GM23338 (cell line): ENCODE results near the gene GPR39. TPM values are rescaled to one million over a fixed set of nuclear protein-coding genes. Genes with fewer than 3 reads are reported as not detected.

Experiments
- ATAC-seq: fragments of 200-7000 bp; cut with Tn5 transposase; 3 replicates; pipeline ENCODE4 v1.9.1; 2020
- DNase-seq: peaks from one replicate; pipeline ENCODE4 v3.0.0-alpha.2; 2015; ENCODE audit warnings: low spot score
- H2AFZ ChIP-seq: fragments of 200-600 bp; sonication (generic); 2 replicates; pipeline ENCODE4 v1.8.0; 2016; ENCODE audit warnings: antibody characterized with exemption, mild to moderate bottlenecking, moderate library complexity
- H3F3A ChIP-seq: fragments of 200-600 bp; sonication (generic); replicated peaks from 2 replicates; pipeline ENCODE4 v1.8.0; 2017; ENCODE audit warnings: antibody characterized with exemption, mixed run types, low read depth
- H3K27ac ChIP-seq: fragments of 200-600 bp; sonication (generic); 2 replicates; pipeline ENCODE4 v1.6.1; 2016; ENCODE audit warnings: low read depth
- H3K27me3 ChIP-seq: fragments of 200-600 bp; sonication (generic); 2 replicates; pipeline ENCODE4 v1.8.0; 2016; ENCODE audit warnings: mild to moderate bottlenecking, mixed run types, moderate library complexity; ENCODE audit not compliant: insufficient read depth
- H3K36me3 ChIP-seq: fragments of 200-600 bp; sonication (generic); 2 replicates; pipeline ENCODE4 v1.8.0; 2016; ENCODE audit warnings: mild to moderate bottlenecking; ENCODE audit not compliant: insufficient read depth
- H3K4me1 ChIP-seq: fragments of 200-600 bp; sonication (generic); 2 replicates; pipeline ENCODE4 v1.8.0; 2016; ENCODE audit warnings: mild to moderate bottlenecking, moderate library complexity; ENCODE audit not compliant: insufficient read depth
- H3K4me2 ChIP-seq: fragments of 200-600 bp; sonication (generic); 2 replicates; pipeline ENCODE4 v1.7.1; 2017; ENCODE audit warnings: mixed run types
- H3K4me3 ChIP-seq: fragments of 200-600 bp; sonication (generic); 2 replicates; pipeline ENCODE4 v1.6.1; 2016; ENCODE audit warnings: mixed run types
- H3K79me2 ChIP-seq: fragments of 200-600 bp; sonication (generic); replicated peaks from 2 replicates; pipeline ENCODE4 v1.8.0; 2017; ENCODE audit warnings: mild to moderate bottlenecking; ENCODE audit not compliant: insufficient read depth
- H3K9me2 ChIP-seq: fragments of 200-600 bp; sonication (generic); 2 replicates; pipeline ENCODE4 v1.8.0; 2017; ENCODE audit not compliant: insufficient read depth
- H4K20me1 ChIP-seq: fragments of 200-600 bp; sonication (generic); replicated peaks from 2 replicates; pipeline ENCODE4 v1.8.0; 2017; ENCODE audit warnings: mild to moderate bottlenecking; ENCODE audit not compliant: insufficient read depth
- H3K27ac Mint-ChIP-seq: 2 replicates; pipeline ENCODE4 v1.8.0; 2020; ENCODE audit warnings: inconsistent platforms, mild to moderate bottlenecking, moderate library complexity, mixed read lengths
- H3K27me3 Mint-ChIP-seq: 3 replicates; pipeline ENCODE4 v1.8.0; 2022; ENCODE audit warnings: low read depth, mild to moderate bottlenecking, moderate library complexity, mixed read lengths, inconsistent platforms; ENCODE audit not compliant: insufficient read depth, poor library complexity
- H3K36me3 Mint-ChIP-seq: 3 replicates; pipeline ENCODE4 v1.8.0; 2021; ENCODE audit warnings: low read depth, mild to moderate bottlenecking, inconsistent platforms, moderate library complexity, mixed read lengths
- H3K4me1 Mint-ChIP-seq: 3 replicates; pipeline ENCODE4 v1.8.0; 2020; ENCODE audit warnings: mild to moderate bottlenecking, inconsistent platforms, mixed read lengths
- H3K4me3 Mint-ChIP-seq: 3 replicates; pipeline ENCODE4 v1.8.0; 2021; ENCODE audit warnings: moderate library complexity, mild to moderate bottlenecking, inconsistent platforms, mixed read lengths
- H3K9me3 Mint-ChIP-seq: 3 replicates; pipeline ENCODE4 v1.8.0; 2020; ENCODE audit warnings: moderate library complexity, mild to moderate bottlenecking, inconsistent platforms, mixed read lengths
- CREB1 ChIP-seq: fragments of 250-450 bp; sonication (Bioruptor Pico); IDR thresholded peaks from 2 replicates; pipeline ENCODE4 v1.5.0; 2020; ENCODE audit warnings: low read depth, mild to moderate bottlenecking, moderate library complexity
- CTCF ChIP-seq, 2 experiments: fragments of 200-600 bp in 1 of 2; sonication (generic) in 1 of 2; conservative IDR thresholded peaks; 2 replicates each; pipeline versions ENCODE4 v1.5.1 to v1.6.1; 2016 to 2017; ENCODE audit warnings: antibody characterized with exemption in 2 of 2, low read depth in 2 of 2, mild to moderate bottlenecking in 2 of 2, moderate library complexity in 1 of 2
- ETS1 ChIP-seq: IDR thresholded peaks from 2 replicates; pipeline ENCODE4 v1.6.1; 2016; ENCODE audit warnings: antibody characterized with exemption
- EZH2 ChIP-seq: fragments of 200-600 bp; sonication (generic); IDR thresholded peaks from one replicate; pipeline ENCODE4 v1.8.0; 2017; ENCODE audit warnings: antibody characterized with exemption, mild to moderate bottlenecking, low read depth; ENCODE audit not compliant: unreplicated experiment
- EZH2phosphoT487 ChIP-seq: fragments of 200-600 bp; sonication (generic); IDR thresholded peaks from one replicate; pipeline ENCODE4 v1.8.1; 2018; ENCODE audit warnings: antibody characterized with exemption; ENCODE audit not compliant: unreplicated experiment
- JUNB ChIP-seq: IDR thresholded peaks from one replicate; pipeline ENCODE4 v1.6.1; 2016; ENCODE audit warnings: antibody characterized with exemption; ENCODE audit not compliant: unreplicated experiment
- NANOG ChIP-seq: IDR thresholded peaks from 2 replicates; pipeline ENCODE4 v1.6.1; 2016; ENCODE audit warnings: antibody characterized with exemption, borderline replicate concordance
- POLR2AphosphoS5 ChIP-seq: IDR thresholded peaks from 2 replicates; pipeline ENCODE4 v1.6.1; 2016; ENCODE audit warnings: antibody characterized with exemption, low read depth
- REST ChIP-seq: IDR thresholded peaks from one replicate; pipeline ENCODE4 v1.6.1; 2018; ENCODE audit warnings: antibody characterized with exemption; ENCODE audit not compliant: unreplicated experiment
- STAT1 ChIP-seq: IDR thresholded peaks from one replicate; pipeline ENCODE4 v1.6.1; 2016; ENCODE audit warnings: antibody characterized with exemption; ENCODE audit not compliant: unreplicated experiment
- ZNF114 ChIP-seq: fragments of 250-450 bp; sonication (Bioruptor Pico); IDR thresholded peaks from 2 replicates; pipeline ENCODE4 v1.5.0; 2020; ENCODE audit warnings: mild to moderate bottlenecking, moderate library complexity
- ZNF331 ChIP-seq: fragments of 250-450 bp; sonication (Bioruptor Pico); IDR thresholded peaks from 2 replicates; pipeline ENCODE4 v1.5.0; 2020; ENCODE audit warnings: low read depth, mild to moderate bottlenecking, moderate library complexity
- ZNF462 ChIP-seq: fragments of 250-450 bp; sonication (Bioruptor Pico); IDR thresholded peaks from 2 replicates; pipeline ENCODE4 v1.5.0; 2020; ENCODE audit warnings: mild to moderate bottlenecking, moderate library complexity
- polyA plus RNA-seq: library from polyadenylated mRNA; unstranded; fragments of >200 nt; fragmentation: Nextera tagmentation; extraction: Ambion mirVana; gene quantifications from 2 replicates; pipeline ENCODE4 v1.2.1, GENCODE V29; 2016
- total RNA-seq: library from RNA; depleted of rRNA; stranded (reverse); fragments of >200 nt; shearing (Covaris generic); gene quantifications from 2 replicates; pipeline ENCODE4 v1.2.3, GENCODE V29; 2014

The GPR39 gene
- total and polyA plus RNA-seq, 2 experiments from 2014 or later = 0.55 to 1.9 TPM

GRCh38 chr2:132392221-132392620 lies 24.4 kb upstream of the GPR39 start:
- H3K4me2 ChIP-seq = peak overlapping the region; percentile 13; the same call in 1 of the 2 replicates
- no peaks in the 10 kb centered on the region for H4K20me1 ChIP-seq
- H3K4me3 ChIP-seq = no peak overlapping the region
- H3K27me3 Mint-ChIP-seq = peaks cover 3% of the 10 kb centered on the region
- no peaks in the 10 kb centered on the region for H3K27me3 ChIP-seq
- no peaks in the 10 kb centered on the region for H3K36me3 ChIP-seq
- H2AFZ ChIP-seq = no peak overlapping the region
- peak; percentile 72 for DNase-seq
- no peaks in the 10 kb centered on the region; the same call in 2 of the 3 replicates for H3K36me3 Mint-ChIP-seq
- peaks cover 17% of the 10 kb centered on the region for H3K4me1 Mint-ChIP-seq
- H3K4me3 Mint-ChIP-seq = no peak overlapping the region
- no peaks in the 10 kb centered on the region for H3K9me2 ChIP-seq
- ATAC-seq = peak; percentile 91
- no peaks in the 10 kb centered on the region for H3K79me2 ChIP-seq
- peaks cover 11% of the 10 kb centered on the region; the same call in 1 of the 2 replicates for H3K4me1 ChIP-seq
- no peak overlapping the region for H3K27ac ChIP-seq
- no peaks in the 10 kb centered on the region for H3F3A ChIP-seq
- peaks cover 8% of the 10 kb centered on the region; the same call in 2 of the 3 replicates for H3K9me3 Mint-ChIP-seq
- no peak for TF ChIP-seq EZH2phosphoT487
- no peak for TF ChIP-seq POLR2AphosphoS5
- TF ChIP-seq EZH2 = no peak
- no peak for TF ChIP-seq NANOG
- no peak for TF ChIP-seq ZNF114 (CRISPR knock-in tag)
- no peak for TF ChIP-seq STAT1
- TF ChIP-seq CREB1 (CRISPR knock-in tag) = no peak
- no peak for TF ChIP-seq JUNB
- TF ChIP-seq ZNF331 (CRISPR knock-in tag) = no peak
- no peak for TF ChIP-seq ETS1
- TF ChIP-seq REST = no peak
- no peak for TF ChIP-seq CTCF (conservative IDR thresholded peaks at IDR 0.05; ENCODE audit: low read depth in 2 of 2)
- no peak for TF ChIP-seq ZNF462
- H3K27ac Mint-ChIP-seq = peak overlapping the region; percentile 67; the same call in 1 of the 2 replicates
